HG02571 (cell line): Measurements from ENCODE around the gene MUC6.

Source experiments
- ATAC-seq: cut with Tn5 transposase; IDR thresholded peaks from one replicate; pipeline ENCODE4 v1.9.1; 2021; ENCODE audit warnings: mild to moderate bottlenecking, moderate library complexity; ENCODE audit not compliant: unreplicated experiment

Gene MUC6

GRCh38 chr11:1073261-1073724 lies 36.8 kb upstream of the MUC6 start:
- no peak for ATAC-seq

- no peak for ATAC-seq
Observed at GRCh38 chr11:1072821-1073231, 36.3 kb upstream of the MUC6 start.

- ATAC-seq = no peak
Observed at GRCh38 chr11:1072116-1072820, 35.8 kb upstream of the MUC6 start.

- ATAC-seq = no peak
Observed at GRCh38 chr11:1071571-1072115, 35.1 kb upstream of the MUC6 start.

- no peak for ATAC-seq
Observed at GRCh38 chr11:1070594-1071462, 34.3 kb upstream of the MUC6 start.

- no peak for ATAC-seq
Observed at GRCh38 chr11:1069740-1070139, 33.2 kb upstream of the MUC6 start.

- no peak for ATAC-seq
Observed at GRCh38 chr11:1067812-1068496, 31.4 kb upstream of the MUC6 start.

- no peak for ATAC-seq
Observed at GRCh38 chr11:1064167-1064566, 27.6 kb upstream of the MUC6 start.

- no peak for ATAC-seq
Observed at GRCh38 chr11:1062075-1062820, 25.7 kb upstream of the MUC6 start.

GRCh38 chr11:1060852-1061616 lies 24.5 kb upstream of the MUC6 start:
- ATAC-seq = no peak

GRCh38 chr11:1060410-1060809 lies 23.9 kb upstream of the MUC6 start:
- no peak for ATAC-seq

GRCh38 chr11:1059759-1060158 lies 23.2 kb upstream of the MUC6 start:
- no peak for ATAC-seq

- ATAC-seq = no peak
Observed at GRCh38 chr11:1057806-1058205, 21.3 kb upstream of the MUC6 start.

GRCh38 chr11:1055990-1056771 lies 19.7 kb upstream of the MUC6 start:
- ATAC-seq = no peak

GRCh38 chr11:1055109-1055703 lies 18.7 kb upstream of the MUC6 start:
- ATAC-seq = no peak

- no peak for ATAC-seq
Observed at GRCh38 chr11:1054143-1055108, 17.9 kb upstream of the MUC6 start.

- ATAC-seq = no peak
Observed at GRCh38 chr11:1053121-1053901, 16.8 kb upstream of the MUC6 start.
